Stimulated activated CD8-positive, alpha-beta memory T cell treated with anti-CD3 and anti-CD28 coated beads, Interleukin-12 subunit alpha, Interleukin-12 subunit beta, amount 100 ng/mL, for 24 hours (primary cell): ENCODE results near the gene PARS2.

Experiments used
- DNase-seq: peaks from one replicate; pipeline ENCODE4 v3.0.0-alpha.2; 2020; ENCODE audit errors: extremely low read depth

Gene PARS2

GRCh38 chr1:54764133-54764921, at the start of gene PARS2:
Gene PARS2, minus strand, starts transcription at chr1:54764523. Its CDS starts 5,362 bp downstream, at chr1:54759161.
- peak; percentile 97 for DNase-seq

GRCh38 chr1:54814126-54814498, 49.8 kb upstream of the PARS2 start:
- no peak for DNase-seq

- no peak for DNase-seq
Measured at GRCh38 chr1:54813485-54814125, 49.3 kb upstream of the PARS2 start.

GRCh38 chr1:54812801-54813484, 48.6 kb upstream of the PARS2 start:
- DNase-seq, result no peak

GRCh38 chr1:54811739-54812655, 47.7 kb upstream of the PARS2 start:
- DNase-seq, result no peak

GRCh38 chr1:54811066-54811465, 46.7 kb upstream of the PARS2 start:
- no peak for DNase-seq

GRCh38 chr1:54810153-54810942, 46.0 kb upstream of the PARS2 start:
- no peak for DNase-seq

- no peak for DNase-seq
Measured at GRCh38 chr1:54809496-54810074, 45.3 kb upstream of the PARS2 start.

- no peak for DNase-seq
Measured at GRCh38 chr1:54808443-54809207, 44.3 kb upstream of the PARS2 start.

- no peak for DNase-seq
Measured at GRCh38 chr1:54807756-54808155, 43.4 kb upstream of the PARS2 start.

GRCh38 chr1:54806931-54807611, 42.7 kb upstream of the PARS2 start:
- no peak for DNase-seq

- DNase-seq, result no peak
Measured at GRCh38 chr1:54805981-54806381, 41.7 kb upstream of the PARS2 start.

GRCh38 chr1:54805466-54805865, 41.1 kb upstream of the PARS2 start:
- DNase-seq, result no peak

- no peak for DNase-seq
Measured at GRCh38 chr1:54804471-54805132, 40.3 kb upstream of the PARS2 start.

GRCh38 chr1:54803761-54804470, 39.6 kb upstream of the PARS2 start:
- no peak for DNase-seq

- peak; percentile 35 for DNase-seq
Measured at GRCh38 chr1:54800899-54801759, 36.8 kb upstream of the PARS2 start, which contains the start of gene TTC22. Gene TTC22, minus strand, starts transcription at chr1:54801323. Its CDS starts 160 bp downstream, at chr1:54801163.
